Subcutaneous adipose tissue (tissue), 4 donors: ENCODE measurements around the gene TP53AIP1. TPM values are rescaled to one million over a fixed set of nuclear protein-coding genes. Genes with fewer than 3 reads are reported as not detected.

Source experiments
- total RNA-seq, 4 donors: library from RNA; depleted of rRNA; stranded (reverse); fragments of >200 nt; gene quantifications; one replicate each; pipeline ENCODE4 v1.1.0, GENCODE V29; 2016
- TF ChIP-seq, protein P1 (sequence below): fragments of 450-650 bp; IDR thresholded peaks from one replicate; pipeline ENCODE4 v1.5.1; 2016; ENCODE audit warnings: low read depth, mild to moderate bottlenecking, control low read depth, antibody characterized with exemption, moderate library complexity

The TP53AIP1 gene
- total RNA-seq, 4 donors from 2014 or later, result not detected

DNA sequence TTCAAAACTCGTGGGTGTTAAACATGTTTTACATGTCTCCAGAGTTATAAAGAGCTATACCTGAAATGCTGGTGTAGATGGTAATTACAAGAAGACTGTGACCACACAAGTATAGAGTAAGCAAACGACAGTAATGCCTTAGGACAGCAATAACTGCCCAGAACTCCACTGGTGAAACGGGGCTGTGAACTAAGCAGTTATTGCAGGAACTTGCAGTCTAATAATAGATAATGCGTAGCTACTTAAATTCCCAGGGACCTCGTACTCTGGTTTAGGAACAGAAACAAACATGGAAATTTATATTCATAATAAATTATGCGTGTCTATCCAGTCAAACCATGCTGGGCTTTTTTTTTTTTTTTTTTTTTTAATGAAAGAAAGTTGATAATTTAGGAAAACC lies 24.9 kb upstream of the TP53AIP1 start:
- TF ChIP-seq, protein P1, sequence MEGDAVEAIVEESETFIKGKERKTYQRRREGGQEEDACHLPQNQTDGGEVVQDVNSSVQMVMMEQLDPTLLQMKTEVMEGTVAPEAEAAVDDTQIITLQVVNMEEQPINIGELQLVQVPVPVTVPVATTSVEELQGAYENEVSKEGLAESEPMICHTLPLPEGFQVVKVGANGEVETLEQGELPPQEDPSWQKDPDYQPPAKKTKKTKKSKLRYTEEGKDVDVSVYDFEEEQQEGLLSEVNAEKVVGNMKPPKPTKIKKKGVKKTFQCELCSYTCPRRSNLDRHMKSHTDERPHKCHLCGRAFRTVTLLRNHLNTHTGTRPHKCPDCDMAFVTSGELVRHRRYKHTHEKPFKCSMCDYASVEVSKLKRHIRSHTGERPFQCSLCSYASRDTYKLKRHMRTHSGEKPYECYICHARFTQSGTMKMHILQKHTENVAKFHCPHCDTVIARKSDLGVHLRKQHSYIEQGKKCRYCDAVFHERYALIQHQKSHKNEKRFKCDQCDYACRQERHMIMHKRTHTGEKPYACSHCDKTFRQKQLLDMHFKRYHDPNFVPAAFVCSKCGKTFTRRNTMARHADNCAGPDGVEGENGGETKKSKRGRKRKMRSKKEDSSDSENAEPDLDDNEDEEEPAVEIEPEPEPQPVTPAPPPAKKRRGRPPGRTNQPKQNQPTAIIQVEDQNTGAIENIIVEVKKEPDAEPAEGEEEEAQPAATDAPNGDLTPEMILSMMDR, result no peak

DNA sequence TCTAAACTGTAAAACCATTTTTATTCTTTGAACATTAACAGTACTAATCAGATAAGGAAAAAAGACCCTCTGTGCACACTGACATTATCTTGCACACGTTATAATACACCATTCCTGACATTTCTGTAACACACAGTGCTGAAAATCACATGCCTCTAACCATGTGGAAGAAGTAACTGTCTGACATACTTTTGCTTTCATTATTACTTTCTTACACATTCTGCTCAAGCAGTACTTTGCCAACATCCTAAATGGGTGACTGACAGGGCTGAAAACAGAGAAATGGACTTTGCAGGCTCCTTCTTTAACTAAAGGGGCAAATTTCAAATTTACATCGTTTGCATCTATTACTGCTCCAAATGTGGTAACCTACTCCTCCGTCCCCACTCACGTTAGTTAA lies 22.8 kb upstream of the TP53AIP1 start:
- TF ChIP-seq, protein P1, result no peak

DNA sequence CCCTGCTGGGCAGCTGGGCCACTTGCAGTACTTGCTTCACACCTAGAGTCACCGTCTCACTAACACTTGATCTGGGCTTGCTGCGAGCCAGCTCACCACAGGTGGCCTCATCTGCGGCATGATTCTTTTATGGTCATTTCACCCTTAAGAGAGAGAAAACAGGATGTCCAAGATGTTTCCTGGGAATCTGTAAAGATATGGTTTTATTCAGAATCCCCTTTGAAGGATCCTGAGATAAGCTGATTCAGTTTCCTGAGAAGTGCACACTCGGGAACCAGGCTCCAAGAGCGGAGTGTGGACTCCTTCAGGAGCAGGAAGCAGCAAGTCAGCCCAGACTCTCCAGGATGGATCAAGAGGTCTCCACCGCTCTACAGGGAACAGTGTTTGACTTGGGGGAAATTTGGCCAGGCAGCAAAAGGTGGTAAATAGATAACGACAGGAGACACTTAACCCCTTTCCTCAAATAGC lies 21.8 kb upstream of the TP53AIP1 start:
- TF ChIP-seq, protein P1, result no peak

DNA sequence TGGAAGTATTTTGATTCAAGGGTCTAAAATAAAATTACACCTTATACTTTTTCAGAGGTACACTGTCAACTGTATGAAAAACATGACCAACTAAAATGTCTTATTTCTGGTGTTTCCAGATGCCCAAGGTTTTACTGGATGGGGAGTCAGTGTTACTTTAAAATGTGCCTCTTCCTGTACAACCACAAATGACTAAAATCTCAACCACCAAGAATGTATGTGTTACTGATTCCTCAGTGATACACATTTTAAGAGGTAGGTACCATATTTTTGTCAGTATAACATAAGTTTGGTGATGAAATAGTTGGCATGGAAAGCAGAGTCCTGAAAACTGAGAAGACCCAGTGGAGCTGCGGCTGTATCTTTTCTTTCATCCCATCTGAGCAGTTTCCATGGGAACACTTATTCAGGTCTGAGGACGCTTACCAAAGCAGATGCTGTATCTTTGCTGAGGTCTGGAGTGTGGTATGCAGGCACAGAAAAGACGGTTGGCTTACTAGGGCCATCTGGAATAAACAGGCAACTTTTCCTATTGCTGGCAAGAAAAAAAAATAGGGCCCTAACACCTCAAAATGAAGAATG lies 21.2 kb upstream of the TP53AIP1 start:
- TF ChIP-seq, protein P1, result no peak

DNA sequence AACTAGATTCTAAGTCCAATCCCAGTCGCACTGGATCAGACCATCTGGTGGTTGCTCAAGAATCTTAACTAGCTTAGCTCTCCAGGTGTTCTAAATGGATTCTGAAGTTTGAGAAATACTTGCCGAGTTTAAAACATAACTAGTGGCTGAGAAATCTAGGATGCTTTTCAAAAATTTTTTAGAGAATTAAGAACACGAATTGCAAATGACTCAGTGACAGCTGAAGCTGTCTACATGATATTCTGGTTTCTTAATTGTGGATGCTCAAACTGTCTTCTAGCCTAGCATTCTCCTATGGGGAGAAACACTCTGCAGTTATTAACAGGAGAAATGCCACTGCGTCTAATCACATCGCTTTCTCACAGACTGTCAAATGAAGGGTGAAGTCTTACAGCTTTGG lies 20.2 kb upstream of the TP53AIP1 start:
- TF ChIP-seq, protein P1, result no peak

DNA sequence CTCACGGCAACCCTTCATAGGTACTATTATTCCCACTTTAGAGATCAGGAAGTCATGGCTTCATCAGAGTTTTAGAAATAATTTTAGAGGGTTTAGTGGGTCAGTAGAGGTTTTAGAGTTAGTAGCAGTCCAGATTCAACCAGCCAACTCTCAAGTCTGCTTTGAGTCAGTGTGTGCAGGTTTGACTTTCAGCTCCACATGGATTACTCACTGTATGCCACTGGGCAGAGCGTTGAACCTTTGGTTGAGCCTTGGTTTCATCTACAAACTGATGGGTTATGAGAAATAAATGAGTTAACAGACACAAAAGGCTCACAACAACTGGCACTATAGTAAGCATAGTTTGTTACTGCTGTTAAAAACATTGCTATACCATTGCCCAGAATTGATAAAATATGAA lies 19.0 kb upstream of the TP53AIP1 start:
- TF ChIP-seq, protein P1, result no peak

DNA sequence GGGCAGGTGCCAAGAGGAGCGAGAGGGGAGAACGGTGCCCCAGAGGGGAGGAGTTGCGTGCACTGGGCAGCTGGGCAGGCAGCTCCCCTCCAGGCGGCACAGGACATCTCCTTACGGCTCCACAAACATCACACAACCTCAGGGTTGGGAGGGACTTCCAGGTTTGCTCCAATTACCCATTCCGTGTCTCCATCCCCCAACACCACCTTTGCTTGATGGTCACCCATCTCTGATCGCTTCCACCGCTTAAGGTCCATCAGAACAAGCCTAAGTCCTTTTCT lies 14.5 kb upstream of the TP53AIP1 start:
- TF ChIP-seq, protein P1, result no peak
